Measurements from ENCODE around the gene AGBL4. TPM values are rescaled to one million over a fixed set of nuclear protein-coding genes. Genes with fewer than 3 reads are reported as not detected.

The AGBL4 gene
- total and polyA plus RNA-seq, 2 of the 13 experiments (the other 11 are each of a cell fraction or from before 2014, with no cell fraction given) = not detected

DNA sequence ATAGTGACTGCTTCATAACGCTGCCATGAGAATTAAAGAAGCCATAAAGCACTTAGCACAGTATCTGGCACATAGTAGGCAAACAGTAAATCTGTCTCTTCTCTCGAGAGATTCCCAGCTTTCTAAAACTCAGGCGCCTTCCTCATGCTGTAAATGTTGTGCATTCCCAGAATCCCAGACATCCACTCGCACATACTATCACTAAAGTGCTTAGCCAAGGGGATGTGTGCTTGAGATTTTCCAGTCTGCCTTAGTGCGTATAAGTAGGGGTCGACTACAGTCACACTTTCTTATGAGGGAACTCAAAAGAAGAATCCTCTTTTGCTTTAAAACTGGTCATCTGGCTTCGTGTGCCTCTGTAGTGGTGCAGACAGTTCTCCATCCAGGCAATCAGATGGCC, 1453.2 kb downstream of the AGBL4 start:
- Histone ChIP-seq H3K4me2 (ENCODE audit: low read depth, low read length) (no peak overlapping the region), H3K9me3 (ENCODE audit: low read length) (no peaks in the 10 kb centered on the region), H3K36me3 (replicated peaks in 1 of 2; ENCODE audit: control insufficient read depth in 1 of 2, insufficient read depth in 2 of 2, low read length in 2 of 2) (no peaks in the 10 kb centered on the region), H3K4me3 (replicated peaks in 1 of 3; ENCODE audit: insufficient read depth in 1 of 3, low read depth in 2 of 3, low read length in 3 of 3) (no peak overlapping the region), H3K4me1 (ENCODE audit: insufficient read depth, low read length) (no peaks in the 10 kb centered on the region), H3K9ac (ENCODE audit: insufficient read depth, low read depth, low read length) (no peak overlapping the region), H2AFZ (ENCODE audit: low read length) (no peak overlapping the region), H4K20me1 (ENCODE audit: insufficient read depth, low read length) (no peaks in the 10 kb centered on the region), H3K27me3 (ENCODE audit: control insufficient read depth in 1 of 2, insufficient read depth in 2 of 2, low read length in 2 of 2) (0 out of 5 replicates have a peak, but pooled peaks cover 0 to 1% of the 10 kb centered on the region in 2 experiments), H3K27ac (ENCODE audit: extremely low read length, insufficient read depth, low read length) (no peak overlapping the region), H3K79me2 (ENCODE audit: insufficient read depth, low read length) (no peaks in the 10 kb centered on the region)
- intact Hi-C loops (cut with micrococcal nuclease; ENCODE audit: unreplicated experiment) = no loop called here
- no peak for DNase-seq (ENCODE audit: low spot score)
- in situ Hi-C loops (cut with HindIII; ENCODE audit: extremely low pct_ligation_motif_present, low pct_unique_long_range_greater_than_20kb) = loop anchor here (10.0 to 25.0 kb wide), 2 partner anchors 124 to 1767 kb away; no protein-coding TSS in a partner anchor
- no TSS peak for BruUV-seq (replicated peaks)
- ChIA-PET POLR2A (no interaction called here), CTCF (ENCODE audit: low intra/inter-chr PET ratio, low total read pairs) (no interaction called here)
- no peak for TF ChIP-seq CBFB (CRISPR knock-in tag; IDR thresholded peaks at IDR 0.05)
- TF ChIP-seq ZSCAN30 (CRISPR knock-in tag; IDR thresholded peaks at IDR 0.05) = no peak
- TF ChIP-seq EEA1 (CRISPR knock-in tag; IDR thresholded peaks at IDR 0.05; ENCODE audit: borderline replicate concordance) = no peak
- no peak for TF ChIP-seq ZNF253 (CRISPR knock-in tag; IDR thresholded peaks at IDR 0.05; ENCODE audit: borderline replicate concordance)
- no peak for TF ChIP-seq ZNF577 (CRISPR knock-in tag; IDR thresholded peaks at IDR 0.05; ENCODE audit: borderline replicate concordance, low read depth)
- TF ChIP-seq, protein P1, sequence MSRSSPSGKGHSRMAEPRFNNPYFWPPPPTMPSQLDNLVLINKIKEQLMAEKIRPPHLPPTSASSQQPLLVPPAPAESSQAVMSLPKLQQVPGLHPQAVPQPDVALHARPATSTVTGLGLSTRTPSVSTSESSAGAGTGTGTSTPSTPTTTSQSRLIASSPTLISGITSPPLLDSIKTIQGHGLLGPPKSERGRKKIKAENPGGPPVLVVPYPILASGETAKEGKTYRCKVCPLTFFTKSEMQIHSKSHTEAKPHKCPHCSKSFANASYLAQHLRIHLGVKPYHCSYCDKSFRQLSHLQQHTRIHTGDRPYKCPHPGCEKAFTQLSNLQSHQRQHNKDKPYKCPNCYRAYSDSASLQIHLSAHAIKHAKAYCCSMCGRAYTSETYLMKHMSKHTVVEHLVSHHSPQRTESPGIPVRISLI (CRISPR knock-in tag; IDR thresholded peaks at IDR 0.05; ENCODE audit: borderline replicate concordance) = no peak
- TF ChIP-seq ZFP41 (CRISPR knock-in tag; IDR thresholded peaks at IDR 0.05; ENCODE audit: borderline replicate concordance) = no peak
- TF ChIP-seq, protein P2, sequence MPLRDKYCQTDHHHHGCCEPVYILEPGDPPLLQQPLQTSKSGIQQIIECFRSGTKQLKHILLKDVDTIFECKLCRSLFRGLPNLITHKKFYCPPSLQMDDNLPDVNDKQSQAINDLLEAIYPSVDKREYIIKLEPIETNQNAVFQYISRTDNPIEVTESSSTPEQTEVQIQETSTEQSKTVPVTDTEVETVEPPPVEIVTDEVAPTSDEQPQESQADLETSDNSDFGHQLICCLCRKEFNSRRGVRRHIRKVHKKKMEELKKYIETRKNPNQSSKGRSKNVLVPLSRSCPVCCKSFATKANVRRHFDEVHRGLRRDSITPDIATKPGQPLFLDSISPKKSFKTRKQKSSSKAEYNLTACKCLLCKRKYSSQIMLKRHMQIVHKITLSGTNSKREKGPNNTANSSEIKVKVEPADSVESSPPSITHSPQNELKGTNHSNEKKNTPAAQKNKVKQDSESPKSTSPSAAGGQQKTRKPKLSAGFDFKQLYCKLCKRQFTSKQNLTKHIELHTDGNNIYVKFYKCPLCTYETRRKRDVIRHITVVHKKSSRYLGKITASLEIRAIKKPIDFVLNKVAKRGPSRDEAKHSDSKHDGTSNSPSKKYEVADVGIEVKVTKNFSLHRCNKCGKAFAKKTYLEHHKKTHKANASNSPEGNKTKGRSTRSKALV (CRISPR knock-in tag; IDR thresholded peaks at IDR 0.05) = no peak
- TF ChIP-seq ZNF674 (CRISPR knock-in tag; IDR thresholded peaks at IDR 0.05; ENCODE audit: low read depth) = no peak
- no peak for TF ChIP-seq MED1 (CRISPR knock-in tag; IDR thresholded peaks at IDR 0.05)
- TF ChIP-seq ZNF101 (CRISPR knock-in tag; IDR thresholded peaks at IDR 0.05; ENCODE audit: borderline replicate concordance, low read depth) = no peak
- no peak for TF ChIP-seq ATF7-NPFF (CRISPR knock-in tag; IDR thresholded peaks at IDR 0.05; ENCODE audit: low read depth)
- no peak for TF ChIP-seq RNF219 (CRISPR knock-in tag; IDR thresholded peaks at IDR 0.05)
- no peak for TF ChIP-seq PTBP1 (IDR thresholded peaks at IDR 0.05; ENCODE audit: low read depth, low read length, poor library complexity, severe bottlenecking)
- TF ChIP-seq ZNF10 (CRISPR knock-in tag; IDR thresholded peaks at IDR 0.05; ENCODE audit: borderline replicate concordance, low read depth) = no peak
- TF ChIP-seq NPAS2 (CRISPR knock-in tag; IDR thresholded peaks at IDR 0.05; ENCODE audit: borderline replicate concordance) = no peak
- 14% methylated on average over 7 of the region's 7 CpGs for WGBS (ENCODE audit: low lambda C conversion rate)
- no peak for ATAC-seq
- FAIRE-seq = no peak
